ENCODE measurements around the gene MEIOB.
"Not testable (repeated sequence)": the region's sequence is repeated elsewhere in the genome, so short reads cannot be mapped to it uniquely, and the experiment has no call there.

The MEIOB gene

GRCh38 chr16:1884155-1884760 is 12.3 kb upstream of the MEIOB start:
- no peak for TF ChIP-seq TOX (CRISPR knock-in tag; IDR thresholded peaks at IDR 0.05; ENCODE audit: borderline replicate concordance)
- no peak for TF ChIP-seq ISL1 (CRISPR knock-in tag; IDR thresholded peaks at IDR 0.05)
- TF ChIP-seq ESRRG (CRISPR knock-in tag; IDR thresholded peaks at IDR 0.05): no peak
- TF ChIP-seq ARNTL (CRISPR knock-in tag; IDR thresholded peaks at IDR 0.05; ENCODE audit: borderline replicate concordance, low read depth): no peak
- no peak for TF ChIP-seq CSRNP3 (CRISPR knock-in tag; IDR thresholded peaks at IDR 0.05)
- TF ChIP-seq CSDC2 (CRISPR knock-in tag; IDR thresholded peaks at IDR 0.05): no peak
- TF ChIP-seq POU6F1 (CRISPR knock-in tag; IDR thresholded peaks at IDR 0.05; ENCODE audit: borderline replicate concordance, low read depth): no peak
- no peak for TF ChIP-seq SNAI2 (CRISPR knock-in tag; IDR thresholded peaks at IDR 0.05)
- TF ChIP-seq ZNF565 (CRISPR knock-in tag; conservative IDR thresholded peaks at IDR 0.05; ENCODE audit: low read depth): no peak
- TF ChIP-seq GLIS3 (CRISPR knock-in tag; IDR thresholded peaks at IDR 0.05): no peak
- no peak for TF ChIP-seq TCF4 (CRISPR knock-in tag; IDR thresholded peaks at IDR 0.05; ENCODE audit: borderline replicate concordance)
- TF ChIP-seq BACH2 (CRISPR knock-in tag; IDR thresholded peaks at IDR 0.05; ENCODE audit: borderline replicate concordance): no peak
- no peak for TF ChIP-seq ZFP3 (CRISPR knock-in tag; IDR thresholded peaks at IDR 0.05)
- TF ChIP-seq ZNF70 (CRISPR knock-in tag; IDR thresholded peaks at IDR 0.05): no peak
- no peak for TF ChIP-seq ZNF8 (CRISPR knock-in tag; IDR thresholded peaks at IDR 0.05)
- TF ChIP-seq RARB (CRISPR knock-in tag; IDR thresholded peaks at IDR 0.05): no peak
- peak; percentile 47; the same call in 1 of the 3 replicates for ATAC-seq

GRCh38 chr16:1881172-1881571 is 9.2 kb upstream of the MEIOB start:
- not testable (repeated sequence) for ATAC-seq

GRCh38 chr16:1879477-1879876 is 7.5 kb upstream of the MEIOB start:
- TF ChIP-seq TSHZ2 (CRISPR knock-in tag; IDR thresholded peaks at IDR 0.05) (no peak), GLIS3 (CRISPR knock-in tag; IDR thresholded peaks at IDR 0.05) (no peak)
- ATAC-seq: no peak

- no peak for ATAC-seq
- TF ChIP-seq ZFP30 (CRISPR knock-in tag; IDR thresholded peaks at IDR 0.05): no peak
- no peak for TF ChIP-seq TCF4 (CRISPR knock-in tag; IDR thresholded peaks at IDR 0.05; ENCODE audit: borderline replicate concordance)
- no peak for TF ChIP-seq CSRNP3 (CRISPR knock-in tag; IDR thresholded peaks at IDR 0.05)
- no peak for TF ChIP-seq ZNF70 (CRISPR knock-in tag; IDR thresholded peaks at IDR 0.05)
- TF ChIP-seq ZC3H10 (CRISPR knock-in tag; IDR thresholded peaks at IDR 0.05): no peak
- TF ChIP-seq TOX (CRISPR knock-in tag; IDR thresholded peaks at IDR 0.05; ENCODE audit: borderline replicate concordance): no peak
- no peak for TF ChIP-seq ZNF8 (CRISPR knock-in tag; IDR thresholded peaks at IDR 0.05)
- TF ChIP-seq CSDC2 (CRISPR knock-in tag; IDR thresholded peaks at IDR 0.05): no peak
- TF ChIP-seq ARNTL (CRISPR knock-in tag; IDR thresholded peaks at IDR 0.05; ENCODE audit: borderline replicate concordance, low read depth): no peak
- no peak for TF ChIP-seq ISL1 (CRISPR knock-in tag; IDR thresholded peaks at IDR 0.05)
Measured at GRCh38 chr16:1878256-1878655, 6.3 kb upstream of the MEIOB start.

- no peak for ATAC-seq
- TF ChIP-seq ARNTL (CRISPR knock-in tag; IDR thresholded peaks at IDR 0.05; ENCODE audit: borderline replicate concordance, low read depth) (no peak), ZNF8 (CRISPR knock-in tag; IDR thresholded peaks at IDR 0.05) (no peak), PPARA (CRISPR knock-in tag; IDR thresholded peaks at IDR 0.05; ENCODE audit: borderline replicate concordance) (no peak), POU6F1 (CRISPR knock-in tag; IDR thresholded peaks at IDR 0.05; ENCODE audit: borderline replicate concordance, low read depth) (no peak), RARB (CRISPR knock-in tag; IDR thresholded peaks at IDR 0.05) (no peak), TSHZ2 (CRISPR knock-in tag; IDR thresholded peaks at IDR 0.05) (no peak), ZC3H10 (CRISPR knock-in tag; IDR thresholded peaks at IDR 0.05) (no peak), TOX (CRISPR knock-in tag; IDR thresholded peaks at IDR 0.05; ENCODE audit: borderline replicate concordance) (no peak), OSR1 (CRISPR knock-in tag; IDR thresholded peaks at IDR 0.05) (no peak), ISL1 (CRISPR knock-in tag; IDR thresholded peaks at IDR 0.05) (no peak)
Measured at GRCh38 chr16:1877804-1878203, 5.8 kb upstream of the MEIOB start.
